Endothelial cell of umbilical vein (primary cell): ENCODE data around the gene RPLP2.

Experiments used
- EZH2 ChIP-seq: IDR thresholded peaks from 2 replicates; pipeline ENCODE4 v1.6.1; 2012; ENCODE audit warnings: borderline replicate concordance, low read depth, mild to moderate bottlenecking, moderate library complexity, low read length, inconsistent platforms; ENCODE audit not compliant: severe bottlenecking
- POLR2A ChIP-seq: IDR thresholded peaks from 2 replicates; pipeline ENCODE4 v1.6.1; 2012; ENCODE audit warnings: low read depth, mild to moderate bottlenecking, control low read depth, low read length
- POLR2AphosphoS5 ChIP-seq: IDR thresholded peaks from 2 replicates; pipeline ENCODE4 v1.6.1; 2012; ENCODE audit warnings: low read depth, mild to moderate bottlenecking, control low read depth, low read length, moderate library complexity; ENCODE audit not compliant: insufficient read depth
- TF ChIP-seq, protein P1 (sequence below), 2 donors: IDR thresholded peaks; 1 replicate in 1 of 2; 2 replicates in 1 of 2; pipeline ENCODE4 v1.5.1; 2011; ENCODE audit warnings: low read length in 2 of 2, mild to moderate bottlenecking in 2 of 2, moderate library complexity in 2 of 2, control low read depth in 1 of 2, inconsistent platforms in 1 of 2, low read depth in 1 of 2; ENCODE audit not compliant: insufficient read depth in 1 of 2; ENCODE audit errors: extremely low read depth in 1 of 2
- TF ChIP-seq, protein P2 (sequence below): IDR thresholded peaks from 2 replicates; pipeline ENCODE4 v1.6.1; 2011; ENCODE audit not compliant: insufficient read depth, insufficient read length

- TF ChIP-seq, protein P1, sequence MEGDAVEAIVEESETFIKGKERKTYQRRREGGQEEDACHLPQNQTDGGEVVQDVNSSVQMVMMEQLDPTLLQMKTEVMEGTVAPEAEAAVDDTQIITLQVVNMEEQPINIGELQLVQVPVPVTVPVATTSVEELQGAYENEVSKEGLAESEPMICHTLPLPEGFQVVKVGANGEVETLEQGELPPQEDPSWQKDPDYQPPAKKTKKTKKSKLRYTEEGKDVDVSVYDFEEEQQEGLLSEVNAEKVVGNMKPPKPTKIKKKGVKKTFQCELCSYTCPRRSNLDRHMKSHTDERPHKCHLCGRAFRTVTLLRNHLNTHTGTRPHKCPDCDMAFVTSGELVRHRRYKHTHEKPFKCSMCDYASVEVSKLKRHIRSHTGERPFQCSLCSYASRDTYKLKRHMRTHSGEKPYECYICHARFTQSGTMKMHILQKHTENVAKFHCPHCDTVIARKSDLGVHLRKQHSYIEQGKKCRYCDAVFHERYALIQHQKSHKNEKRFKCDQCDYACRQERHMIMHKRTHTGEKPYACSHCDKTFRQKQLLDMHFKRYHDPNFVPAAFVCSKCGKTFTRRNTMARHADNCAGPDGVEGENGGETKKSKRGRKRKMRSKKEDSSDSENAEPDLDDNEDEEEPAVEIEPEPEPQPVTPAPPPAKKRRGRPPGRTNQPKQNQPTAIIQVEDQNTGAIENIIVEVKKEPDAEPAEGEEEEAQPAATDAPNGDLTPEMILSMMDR (IDR thresholded peaks at IDR 0.05; ENCODE audit: extremely low read depth in 1 of 2, insufficient read depth in 1 of 2, low read depth in 1 of 2, low read length in 2 of 2) = no peak
- TF ChIP-seq POLR2A = no peak
- TF ChIP-seq EZH2 = no peak
- TF ChIP-seq, protein P2, sequence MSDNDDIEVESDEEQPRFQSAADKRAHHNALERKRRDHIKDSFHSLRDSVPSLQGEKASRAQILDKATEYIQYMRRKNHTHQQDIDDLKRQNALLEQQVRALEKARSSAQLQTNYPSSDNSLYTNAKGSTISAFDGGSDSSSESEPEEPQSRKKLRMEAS = no peak
- TF ChIP-seq POLR2AphosphoS5 = no peak
These were observed 12.0 kb downstream of the RPLP2 start for GRCh38 chr11:821512-822371.
